Measurements from ENCODE around the gene NDUFS4.
A peak's percentile ranks its signal among the peaks of the same experiment; 100 is the strongest.

Gene NDUFS4

DNA sequence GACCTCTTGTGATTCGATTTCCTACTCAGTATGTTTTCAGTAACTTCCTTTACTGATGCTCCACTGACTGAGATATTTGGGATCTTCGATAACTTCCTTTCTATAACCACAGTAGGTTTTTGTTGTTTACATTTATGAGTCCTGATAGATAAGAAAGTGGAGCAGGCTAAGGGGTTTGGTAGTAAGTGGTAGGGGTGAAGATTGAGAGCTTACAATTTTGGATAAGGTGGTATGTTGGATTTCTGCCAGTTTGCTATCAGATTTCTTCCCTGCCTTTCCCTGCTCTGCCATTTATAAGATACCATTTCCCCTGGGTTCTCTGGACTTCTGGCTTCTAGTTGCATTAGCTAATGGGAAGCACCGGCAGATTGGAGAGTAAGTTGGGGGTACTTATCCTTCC, 7.9 kb upstream of the NDUFS4 start:
- H3K4me1 Mint-ChIP-seq, result no peaks in the 10 kb centered on the region
- DNase-seq (ENCODE audit: low spot score in 2 of 2), result no peak
- H3K27me3 Mint-ChIP-seq, result peaks cover 67% of the 10 kb centered on the region
- no peaks in the 10 kb centered on the region for H3K36me3 Mint-ChIP-seq (ENCODE audit: insufficient read depth)
- ATAC-seq (replicated peaks; ENCODE audit: extremely low read depth, poor library complexity, severe bottlenecking), result no peak
- no peak overlapping the region for H3K4me3 Mint-ChIP-seq
- H3K9me3 Mint-ChIP-seq, result no peaks in the 10 kb centered on the region
- no peak overlapping the region for H3K27ac Mint-ChIP-seq (ENCODE audit: low read depth)

DNA sequence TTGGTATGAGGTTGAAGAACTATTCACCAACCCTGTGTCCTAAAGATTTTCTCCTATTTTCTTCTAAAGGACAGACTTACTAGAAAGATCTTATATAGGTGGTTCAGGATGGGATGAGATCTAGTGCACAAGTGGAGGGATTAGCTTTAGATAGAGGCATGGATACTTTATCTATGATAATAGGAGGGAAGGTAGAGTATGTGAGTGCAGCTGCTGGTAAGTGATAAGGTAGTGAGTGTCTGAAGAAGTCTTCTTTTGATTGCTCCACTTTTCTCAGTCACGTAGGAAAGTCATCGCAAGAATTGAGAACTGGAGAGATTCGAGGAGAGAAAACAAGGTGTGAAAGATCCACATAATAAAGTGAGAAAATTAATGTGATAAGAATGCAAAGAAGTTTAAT, 6.0 kb upstream of the NDUFS4 start:
- Mint-ChIP-seq H3K27ac (ENCODE audit: low read depth) (no peak overlapping the region), H3K36me3 (ENCODE audit: insufficient read depth) (no peaks in the 10 kb centered on the region), H3K9me3 (no peaks in the 10 kb centered on the region)

DNA sequence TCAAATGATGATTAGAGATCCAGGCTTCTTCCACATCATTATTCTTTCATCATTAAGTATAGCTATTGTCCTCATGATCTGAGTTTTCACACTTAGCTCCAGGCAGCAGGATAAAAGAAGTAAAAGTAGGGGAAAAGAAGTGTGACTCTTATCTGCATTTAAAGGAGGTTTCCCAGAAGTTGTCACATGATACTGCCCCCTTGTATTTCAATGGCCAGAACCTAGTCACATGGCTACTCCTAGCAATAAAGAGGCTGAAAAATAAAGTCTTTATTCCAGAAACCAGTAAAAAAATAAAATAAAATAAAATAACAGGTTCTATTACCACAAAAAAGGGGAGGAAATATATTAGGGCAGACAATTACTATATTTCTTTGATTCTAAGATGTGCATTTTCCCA, 5.3 kb upstream of the NDUFS4 start:
- peaks cover under 1% of the 10 kb centered on the region for H3K4me1 Mint-ChIP-seq
- DNase-seq (ENCODE audit: low spot score in 2 of 2), result no peak
- ATAC-seq (replicated peaks; ENCODE audit: extremely low read depth, poor library complexity, severe bottlenecking), result no peak
- no peaks in the 10 kb centered on the region for H3K9me3 Mint-ChIP-seq
- no peak overlapping the region for H3K27ac Mint-ChIP-seq (ENCODE audit: low read depth)
- no peaks in the 10 kb centered on the region for H3K36me3 Mint-ChIP-seq (ENCODE audit: insufficient read depth)
- H3K27me3 Mint-ChIP-seq, result peaks cover 68% of the 10 kb centered on the region
- no peak overlapping the region for H3K4me3 Mint-ChIP-seq

More for the DNA sequence above, 6.0 kb upstream of the NDUFS4 start:
- DNase-seq (ENCODE audit: low spot score in 2 of 2) (no peak), ATAC-seq (replicated peaks; ENCODE audit: extremely low read depth, poor library complexity, severe bottlenecking) (no peak)
- no peaks in the 10 kb centered on the region for H3K4me1 Mint-ChIP-seq
- peaks cover 74% of the 10 kb centered on the region for H3K27me3 Mint-ChIP-seq
- no peak overlapping the region for H3K4me3 Mint-ChIP-seq

DNA sequence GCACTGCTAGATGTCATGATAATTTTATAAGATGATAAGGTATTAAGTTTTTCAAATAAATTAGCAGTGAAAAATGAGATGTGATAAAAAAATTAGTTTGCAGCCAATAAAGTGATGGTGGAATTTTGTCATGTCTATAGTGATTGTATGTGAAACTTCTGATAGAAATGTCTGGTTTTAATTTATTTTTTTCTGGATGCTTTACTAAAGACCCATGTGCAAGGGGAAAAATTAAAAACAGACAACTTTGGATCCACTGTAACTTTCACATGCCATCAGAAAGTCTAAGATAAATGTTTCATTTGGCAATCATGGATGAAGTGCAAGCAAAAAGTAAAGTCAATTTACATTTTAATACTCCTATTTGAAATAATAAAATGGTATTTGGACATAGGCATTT, 4.4 kb upstream of the NDUFS4 start:
- peaks cover 5% of the 10 kb centered on the region for H3K36me3 Mint-ChIP-seq (ENCODE audit: insufficient read depth)
- ATAC-seq (replicated peaks; ENCODE audit: extremely low read depth, poor library complexity, severe bottlenecking) (no peak), DNase-seq (ENCODE audit: low spot score in 2 of 2) (no peak)
- H3K4me3 Mint-ChIP-seq, result no peak overlapping the region
- H3K9me3 Mint-ChIP-seq, result no peaks in the 10 kb centered on the region
- peaks cover 68% of the 10 kb centered on the region for H3K27me3 Mint-ChIP-seq
- no peak overlapping the region for H3K27ac Mint-ChIP-seq (ENCODE audit: low read depth)
- H3K4me1 Mint-ChIP-seq, result peaks cover 9% of the 10 kb centered on the region

DNA sequence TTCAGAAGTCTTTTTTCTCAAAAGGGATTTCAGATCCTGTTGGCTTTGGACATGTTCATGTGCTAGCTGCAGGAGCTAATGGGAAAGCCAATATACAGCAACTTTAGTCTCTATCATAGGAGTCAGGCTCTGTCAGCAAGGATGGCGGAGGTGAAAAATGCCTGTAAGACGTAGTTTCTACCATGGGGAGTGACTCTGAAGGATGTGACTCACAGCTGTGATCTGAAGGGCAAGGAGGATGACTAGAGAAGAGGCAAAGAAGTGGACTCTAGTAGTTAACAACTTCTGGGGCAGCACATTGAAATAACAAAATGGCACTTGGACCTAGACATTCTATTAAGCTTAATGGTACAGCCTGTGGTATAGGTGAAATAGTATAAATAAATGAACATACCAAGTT, 3.1 kb upstream of the NDUFS4 start:
- H3K4me1 Mint-ChIP-seq, result peaks cover 17% of the 10 kb centered on the region
- H3K27ac Mint-ChIP-seq (ENCODE audit: low read depth), result no peak overlapping the region
- no peak for ATAC-seq (replicated peaks; ENCODE audit: extremely low read depth, poor library complexity, severe bottlenecking)
- H3K36me3 Mint-ChIP-seq (ENCODE audit: insufficient read depth), result peaks cover 6% of the 10 kb centered on the region
- H3K27me3 Mint-ChIP-seq, result peaks cover 60% of the 10 kb centered on the region
- H3K4me3 Mint-ChIP-seq, result no peak overlapping the region
- DNase-seq (ENCODE audit: low spot score in 2 of 2), result no peak
- no peaks in the 10 kb centered on the region for H3K9me3 Mint-ChIP-seq

DNA sequence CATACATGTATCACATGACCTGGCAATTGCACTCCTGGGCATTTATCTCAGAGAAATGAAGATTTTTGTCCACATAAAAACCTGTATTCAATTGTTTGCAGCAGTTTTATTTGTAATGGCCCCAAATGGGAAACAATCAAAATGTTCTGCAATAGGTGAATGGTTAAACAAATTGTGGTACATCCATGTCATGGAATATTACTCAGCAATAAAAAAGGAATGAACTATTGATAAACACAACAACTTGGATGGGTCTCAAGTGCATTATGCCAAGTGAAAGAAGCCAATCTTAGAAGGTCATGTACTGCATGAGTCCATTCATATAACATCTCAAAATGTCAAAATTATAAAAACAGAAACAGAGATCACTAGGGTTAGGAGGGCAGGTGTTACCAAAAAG, 1.5 kb upstream of the NDUFS4 start:
- peaks cover 50% of the 10 kb centered on the region for H3K27me3 Mint-ChIP-seq
- H3K9me3 Mint-ChIP-seq, result no peaks in the 10 kb centered on the region
- H3K36me3 Mint-ChIP-seq (ENCODE audit: insufficient read depth), result peaks cover 6% of the 10 kb centered on the region
- ATAC-seq (replicated peaks; ENCODE audit: extremely low read depth, poor library complexity, severe bottlenecking), result no peak
- H3K27ac Mint-ChIP-seq (ENCODE audit: low read depth), result no peak overlapping the region
- H3K4me3 Mint-ChIP-seq, result no peak overlapping the region
- peaks cover 32% of the 10 kb centered on the region for H3K4me1 Mint-ChIP-seq
- DNase-seq (ENCODE audit: low spot score in 2 of 2), result no peak

DNA sequence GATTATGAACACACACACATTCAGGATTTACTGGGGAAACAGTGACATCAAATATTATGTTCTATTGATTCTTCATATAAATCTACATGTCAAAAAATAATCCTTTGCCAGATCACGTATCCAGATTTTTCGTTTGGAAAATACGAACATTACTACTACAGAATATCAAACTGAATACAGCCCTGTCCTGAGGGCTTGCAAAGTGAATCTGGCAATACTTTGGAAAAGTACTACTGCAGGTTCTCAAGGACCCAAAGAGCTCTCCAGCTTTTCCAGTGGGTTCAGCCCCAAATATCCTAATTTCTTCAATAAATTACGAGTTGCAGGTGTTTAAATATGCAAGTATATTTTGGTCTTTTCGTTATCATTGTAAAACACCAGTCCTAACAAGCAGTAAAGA, 411 bp upstream of the NDUFS4 start:
- H3K27ac Mint-ChIP-seq (ENCODE audit: low read depth), result peak overlapping the region; percentile 96
- peaks cover 6% of the 10 kb centered on the region for H3K36me3 Mint-ChIP-seq (ENCODE audit: insufficient read depth)

DNA sequence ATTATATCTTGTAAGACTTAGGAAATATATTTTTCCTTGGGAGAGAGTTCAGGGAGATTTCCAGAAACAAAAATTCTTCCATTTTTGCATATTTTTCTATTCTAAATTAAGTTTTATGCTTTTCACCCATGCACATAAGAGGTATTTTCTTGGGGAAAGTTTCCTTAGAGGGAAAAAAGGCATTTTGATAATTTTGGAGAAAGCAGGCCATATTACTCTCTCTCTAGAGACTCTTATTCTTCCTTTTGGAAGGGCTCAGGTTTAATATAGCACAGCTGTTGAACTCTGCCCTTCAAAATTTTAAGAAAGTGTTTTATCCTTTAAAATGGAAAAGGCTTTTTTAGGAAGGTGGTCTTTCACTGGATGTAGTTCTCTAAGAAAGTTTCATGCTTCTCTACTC, 8.0 kb downstream of the NDUFS4 start:
- no peak overlapping the region for H3K4me3 Mint-ChIP-seq
- DNase-seq (ENCODE audit: low spot score in 2 of 2), result no peak
- no peaks in the 10 kb centered on the region for H3K27me3 Mint-ChIP-seq
- ATAC-seq (replicated peaks; ENCODE audit: extremely low read depth, poor library complexity, severe bottlenecking), result no peak
- H3K36me3 Mint-ChIP-seq (ENCODE audit: insufficient read depth), result peaks cover 1% of the 10 kb centered on the region
- H3K27ac Mint-ChIP-seq (ENCODE audit: low read depth), result no peak overlapping the region
- peaks cover 52% of the 10 kb centered on the region for H3K4me1 Mint-ChIP-seq
- no peaks in the 10 kb centered on the region for H3K9me3 Mint-ChIP-seq

More for the DNA sequence above, 411 bp upstream of the NDUFS4 start:
- H3K9me3 Mint-ChIP-seq, result no peaks in the 10 kb centered on the region
- DNase-seq (ENCODE audit: low spot score in 2 of 2), result no peak
- peaks cover 41% of the 10 kb centered on the region for H3K4me1 Mint-ChIP-seq
- H3K27me3 Mint-ChIP-seq, result peaks cover 40% of the 10 kb centered on the region
- peak overlapping the region; percentile 98 for H3K4me3 Mint-ChIP-seq
- ATAC-seq (replicated peaks; ENCODE audit: extremely low read depth, poor library complexity, severe bottlenecking), result no peak

DNA sequence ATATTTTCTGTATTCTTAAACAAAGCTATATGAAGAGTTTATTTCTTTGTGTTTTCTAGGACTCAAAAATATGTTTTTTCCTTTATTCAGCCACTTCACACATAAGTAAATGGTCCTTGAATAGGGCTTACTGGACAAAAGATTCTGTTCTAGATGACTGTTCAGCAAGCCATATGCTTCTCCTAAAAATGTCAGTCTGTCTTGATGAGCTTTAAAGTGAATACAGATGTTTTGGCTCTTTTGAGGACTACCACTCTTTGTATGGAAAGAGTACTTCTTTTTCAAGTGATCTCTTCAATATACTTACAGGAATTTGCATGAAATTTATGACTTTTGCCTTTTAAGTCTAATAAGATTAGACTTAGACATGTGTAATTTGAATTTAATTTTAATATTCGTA, 8.4 kb downstream of the NDUFS4 start:
- H3K27me3 Mint-ChIP-seq, result no peaks in the 10 kb centered on the region
- no peak overlapping the region for H3K4me3 Mint-ChIP-seq
- H3K27ac Mint-ChIP-seq (ENCODE audit: low read depth), result no peak overlapping the region
- no peaks in the 10 kb centered on the region for H3K9me3 Mint-ChIP-seq
- ATAC-seq (replicated peaks; ENCODE audit: extremely low read depth, poor library complexity, severe bottlenecking) (no peak), DNase-seq (ENCODE audit: low spot score in 2 of 2) (no peak)
- peaks cover 52% of the 10 kb centered on the region for H3K4me1 Mint-ChIP-seq
- H3K36me3 Mint-ChIP-seq (ENCODE audit: insufficient read depth), result peaks cover 1% of the 10 kb centered on the region

DNA sequence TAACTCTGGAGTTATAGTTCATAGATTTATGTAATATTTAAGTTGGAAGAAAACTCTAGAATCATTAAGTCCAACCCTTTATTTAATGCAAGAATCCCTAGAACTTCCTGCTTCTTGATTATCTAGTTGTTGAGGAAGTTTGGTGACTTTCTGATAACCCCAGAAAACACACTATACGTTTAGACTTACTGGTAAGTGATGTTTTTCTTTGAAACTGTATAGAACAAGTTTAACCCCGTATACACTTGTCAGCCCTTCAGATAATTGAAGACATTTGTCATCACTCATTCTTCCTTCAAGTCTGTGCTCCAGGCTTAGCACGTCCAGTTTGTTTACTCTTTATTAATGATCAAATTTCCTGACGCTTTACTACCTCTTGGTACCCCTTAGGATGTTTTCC, 9.0 kb downstream of the NDUFS4 start:
- ATAC-seq (replicated peaks; ENCODE audit: extremely low read depth, poor library complexity, severe bottlenecking), result no peak
- H3K9me3 Mint-ChIP-seq, result no peaks in the 10 kb centered on the region
- H3K36me3 Mint-ChIP-seq (ENCODE audit: insufficient read depth), result peaks cover 1% of the 10 kb centered on the region
- no peak for DNase-seq (ENCODE audit: low spot score in 2 of 2)
- H3K27ac Mint-ChIP-seq (ENCODE audit: low read depth), result no peak overlapping the region
- no peak overlapping the region for H3K4me3 Mint-ChIP-seq
- peaks cover 50% of the 10 kb centered on the region for H3K4me1 Mint-ChIP-seq
- H3K27me3 Mint-ChIP-seq, result no peaks in the 10 kb centered on the region

DNA sequence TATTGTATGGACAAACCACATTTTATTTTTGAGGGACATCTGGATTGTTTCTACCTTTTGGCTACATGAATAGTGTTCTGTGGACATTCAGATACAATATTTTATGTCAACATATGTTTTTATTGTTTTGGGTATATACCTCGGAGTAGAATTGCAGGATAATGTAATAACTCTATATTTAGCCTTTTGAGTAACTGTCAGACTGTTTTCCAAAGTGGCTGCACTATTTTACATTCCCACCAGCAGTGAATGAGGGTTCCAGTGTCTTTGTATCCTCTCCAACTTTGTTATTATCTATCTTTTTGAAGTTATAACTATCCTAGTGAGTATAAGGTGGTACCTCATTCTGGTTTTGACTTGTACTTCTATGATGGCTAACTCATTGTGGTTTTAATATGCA, 11.0 kb downstream of the NDUFS4 start:
- Mint-ChIP-seq H3K36me3 (ENCODE audit: insufficient read depth) (peaks cover 1% of the 10 kb centered on the region), H3K4me1 (peaks cover 42% of the 10 kb centered on the region), H3K27me3 (no peaks in the 10 kb centered on the region), H3K27ac (ENCODE audit: low read depth) (peak overlapping the region; percentile 20), H3K4me3 (no peak overlapping the region), H3K9me3 (no peaks in the 10 kb centered on the region)
- DNase-seq (ENCODE audit: low spot score in 2 of 2) (no peak), ATAC-seq (replicated peaks; ENCODE audit: extremely low read depth, poor library complexity, severe bottlenecking) (no peak)

DNA sequence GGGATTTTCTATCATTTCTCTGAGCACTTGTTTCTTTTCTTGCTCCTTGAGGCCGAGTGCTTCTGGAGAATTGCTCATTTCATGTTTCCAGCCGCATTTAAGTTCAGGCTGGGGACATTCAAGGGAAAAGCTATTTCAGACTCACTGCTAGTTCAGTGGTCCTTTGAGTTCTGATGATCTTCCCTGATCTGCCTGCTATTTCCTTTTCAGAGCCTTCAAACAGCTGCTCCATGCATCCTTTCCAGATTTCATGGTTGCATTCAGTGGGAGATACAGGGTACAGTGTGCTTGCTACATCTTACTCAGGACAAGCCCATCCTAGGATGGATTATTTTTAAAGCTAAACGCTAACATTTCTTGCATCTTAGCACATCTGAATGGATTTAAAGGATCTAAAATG, 14.7 kb downstream of the NDUFS4 start:
- peaks cover 58% of the 10 kb centered on the region for H3K4me1 Mint-ChIP-seq
- ATAC-seq (replicated peaks; ENCODE audit: extremely low read depth, poor library complexity, severe bottlenecking) (no peak), DNase-seq (ENCODE audit: low spot score in 2 of 2) (no peak)
- H3K27ac Mint-ChIP-seq (ENCODE audit: low read depth), result no peak overlapping the region
- H3K27me3 Mint-ChIP-seq, result no peaks in the 10 kb centered on the region
- H3K4me3 Mint-ChIP-seq, result no peak overlapping the region
- no peaks in the 10 kb centered on the region for H3K9me3 Mint-ChIP-seq
- peaks cover 1% of the 10 kb centered on the region for H3K36me3 Mint-ChIP-seq (ENCODE audit: insufficient read depth)

DNA sequence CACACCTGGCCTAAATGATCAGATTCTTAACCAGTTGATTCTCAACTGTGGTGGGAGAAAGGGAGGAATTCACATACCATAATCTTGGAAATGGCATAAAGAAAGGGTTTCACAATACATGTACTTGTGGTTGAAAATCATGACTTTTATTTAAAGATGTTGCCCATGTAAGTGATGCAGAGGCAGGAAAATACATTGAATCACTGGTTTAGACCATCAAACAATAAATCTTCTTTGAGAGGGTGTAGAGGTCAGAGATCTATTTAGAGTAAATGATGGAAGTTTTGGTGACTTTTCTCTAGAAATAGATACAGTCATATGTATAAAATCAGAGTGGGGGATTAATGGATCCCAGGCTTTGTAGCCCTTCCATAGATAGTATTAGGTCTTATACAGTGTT, 15.4 kb downstream of the NDUFS4 start:
- Mint-ChIP-seq H3K27ac (ENCODE audit: low read depth) (no peak overlapping the region), H3K27me3 (no peaks in the 10 kb centered on the region), H3K9me3 (no peaks in the 10 kb centered on the region), H3K4me1 (peaks cover 62% of the 10 kb centered on the region), H3K36me3 (ENCODE audit: insufficient read depth) (peaks cover 1% of the 10 kb centered on the region), H3K4me3 (no peak overlapping the region)
- no peak for DNase-seq (ENCODE audit: low spot score in 2 of 2)
- no peak for ATAC-seq (replicated peaks; ENCODE audit: extremely low read depth, poor library complexity, severe bottlenecking)

DNA sequence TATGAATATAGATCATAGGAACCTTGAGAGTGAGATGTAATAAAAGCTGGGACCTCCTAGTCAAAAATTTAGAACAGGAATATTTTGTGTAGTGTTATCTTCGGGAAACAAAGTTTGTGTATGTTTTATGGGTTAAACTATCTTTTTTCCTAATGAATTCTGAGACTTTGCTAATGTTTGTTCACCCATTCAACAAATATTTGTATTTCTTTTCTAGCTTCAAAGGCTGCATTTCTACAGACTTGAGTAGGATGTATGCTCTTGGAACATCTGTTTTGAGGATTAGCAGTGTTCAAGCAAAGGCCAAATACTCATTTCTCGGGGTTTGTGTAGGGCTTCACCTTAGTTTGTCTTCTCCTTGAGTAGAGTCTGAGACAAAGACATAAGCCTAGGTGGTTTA, 16.2 kb downstream of the NDUFS4 start:
- no peak overlapping the region for H3K4me3 Mint-ChIP-seq
- peaks cover 1% of the 10 kb centered on the region for H3K36me3 Mint-ChIP-seq (ENCODE audit: insufficient read depth)
- DNase-seq (ENCODE audit: low spot score in 2 of 2) (no peak), ATAC-seq (replicated peaks; ENCODE audit: extremely low read depth, poor library complexity, severe bottlenecking) (no peak)
- no peaks in the 10 kb centered on the region for H3K27me3 Mint-ChIP-seq
- peaks cover 62% of the 10 kb centered on the region for H3K4me1 Mint-ChIP-seq
- no peak overlapping the region for H3K27ac Mint-ChIP-seq (ENCODE audit: low read depth)
- no peaks in the 10 kb centered on the region for H3K9me3 Mint-ChIP-seq

Data from central memory CD8-positive, alpha-beta T cell (primary cell).